IPS-15b (cell line): ENCODE results near the gene TRIOBP.
"Not testable (repeated sequence)": the region's sequence is repeated elsewhere in the genome, so short reads cannot be mapped to it uniquely, and the experiment has no call there.

Experiments used
- H3K27me3 ChIP-seq: one replicate; pipeline ENCODE4 v1.6.1; 2013; ENCODE audit warnings: low read length; ENCODE audit not compliant: control insufficient read depth, insufficient read depth
- H3K36me3 ChIP-seq: one replicate; pipeline ENCODE4 v1.6.1; 2013; ENCODE audit warnings: low read length; ENCODE audit not compliant: control insufficient read depth, insufficient read depth
- H3K4me1 ChIP-seq: one replicate; pipeline ENCODE4 v1.6.1; 2013; ENCODE audit warnings: mild to moderate bottlenecking, low read length; ENCODE audit not compliant: control insufficient read depth, insufficient read depth
- H3K4me3 ChIP-seq: one replicate; pipeline ENCODE4 v1.5.1; 2013; ENCODE audit warnings: low read depth, low read length
- H3K9ac ChIP-seq: one replicate; pipeline ENCODE4 v1.6.1; 2013; ENCODE audit warnings: low read depth, mild to moderate bottlenecking, low read length
- H3K9me3 ChIP-seq: one replicate; pipeline ENCODE4 v1.6.1; 2013; ENCODE audit warnings: mild to moderate bottlenecking, low read length; ENCODE audit not compliant: control insufficient read depth, insufficient read depth

Gene TRIOBP

GRCh38 chr22:37684803-37685615 lies 11.8 kb upstream of the TRIOBP start:
- Histone ChIP-seq H3K9me3 (no peaks in the 10 kb centered on the region), H3K27me3 (no peaks in the 10 kb centered on the region), H3K9ac (no peak overlapping the region), H3K4me1 (no peaks in the 10 kb centered on the region), H3K4me3 (no peak overlapping the region), H3K36me3 (peaks cover 14% of the 10 kb centered on the region)

- no peaks in the 10 kb centered on the region for H3K4me1 ChIP-seq
- peak within 1 kb of the TSS; percentile 87 for H3K9ac ChIP-seq
- H3K36me3 ChIP-seq = peaks cover 22% of the 10 kb centered on the region
- H3K9me3 ChIP-seq = no peaks in the 10 kb centered on the region
- H3K27me3 ChIP-seq = no peaks in the 10 kb centered on the region
- H3K4me3 ChIP-seq = peak within 1 kb of the TSS; percentile 73
These were observed 10.6 kb upstream of the TRIOBP start, which contains the start of gene NOL12 for GRCh38 chr22:37686002-37686982. TSS of gene NOL12 (plus strand) at chr22:37686343. CDS start at chr22:37686393, 50 bp downstream.

GRCh38 chr22:37690407-37690806 lies 6.4 kb upstream of the TRIOBP start:
- H3K4me1 ChIP-seq = no peaks in the 10 kb centered on the region
- peaks cover 28% of the 10 kb centered on the region for H3K36me3 ChIP-seq
- no peak overlapping the region for H3K4me3 ChIP-seq

GRCh38 chr22:37690901-37691504 lies 5.8 kb upstream of the TRIOBP start:
- no peaks in the 10 kb centered on the region for H3K4me1 ChIP-seq
- H3K9me3 ChIP-seq = no peaks in the 10 kb centered on the region
- H3K4me3 ChIP-seq = no peak overlapping the region
- H3K27me3 ChIP-seq = no peaks in the 10 kb centered on the region
- peaks cover 28% of the 10 kb centered on the region for H3K36me3 ChIP-seq
- no peak overlapping the region for H3K9ac ChIP-seq

More at GRCh38 chr22:37690407-37690806, 6.4 kb upstream of the TRIOBP start:
- H3K27me3 ChIP-seq = no peaks in the 10 kb centered on the region
- H3K9ac ChIP-seq = no peak overlapping the region
- H3K9me3 ChIP-seq = no peaks in the 10 kb centered on the region

GRCh38 chr22:37692627-37693285 lies 4.1 kb upstream of the TRIOBP start:
- H3K4me1 ChIP-seq = no peaks in the 10 kb centered on the region
- no peaks in the 10 kb centered on the region for H3K27me3 ChIP-seq
- H3K9me3 ChIP-seq = no peaks in the 10 kb centered on the region
- no peak overlapping the region for H3K4me3 ChIP-seq
- H3K36me3 ChIP-seq = peaks cover 28% of the 10 kb centered on the region
- H3K9ac ChIP-seq = no peak overlapping the region

GRCh38 chr22:37694131-37694530 lies 2.7 kb upstream of the TRIOBP start:
- H3K9me3 ChIP-seq, H3K27me3 ChIP-seq, H3K4me3 ChIP-seq, H3K4me1 ChIP-seq, H3K9ac ChIP-seq: not testable (repeated sequence)
- H3K36me3 ChIP-seq = peaks cover 15% of the 10 kb centered on the region

- not testable (repeated sequence) for H3K27me3 ChIP-seq, H3K4me1 ChIP-seq, H3K9me3 ChIP-seq, H3K9ac ChIP-seq, H3K4me3 ChIP-seq
- peaks cover 12% of the 10 kb centered on the region for H3K36me3 ChIP-seq
These were observed 590 bp upstream of the TRIOBP start for GRCh38 chr22:37696260-37696656.

- Histone ChIP-seq H3K9me3 (no peaks in the 10 kb centered on the region), H3K9ac (peak overlapping the region; percentile 49), H3K4me3 (peak overlapping the region; percentile 77), H3K36me3 (peaks cover 9% of the 10 kb centered on the region), H3K27me3 (no peaks in the 10 kb centered on the region), H3K4me1 (no peaks in the 10 kb centered on the region)
These were observed 639 bp downstream of the TRIOBP start for GRCh38 chr22:37697538-37697835.

- no peaks in the 10 kb centered on the region for H3K27me3 ChIP-seq
- H3K4me3 ChIP-seq = no peak overlapping the region
- H3K4me1 ChIP-seq = no peaks in the 10 kb centered on the region
- H3K9ac ChIP-seq = no peak overlapping the region
- H3K9me3 ChIP-seq = no peaks in the 10 kb centered on the region
- peaks cover 13% of the 10 kb centered on the region for H3K36me3 ChIP-seq
These were observed 4.4 kb downstream of the TRIOBP start for GRCh38 chr22:37701141-37701786.

- Histone ChIP-seq H3K4me1 (no peaks in the 10 kb centered on the region), H3K4me3 (no peak overlapping the region), H3K27me3 (no peaks in the 10 kb centered on the region), H3K36me3 (peaks cover 15% of the 10 kb centered on the region), H3K9me3 (no peaks in the 10 kb centered on the region), H3K9ac (no peak overlapping the region)
These were observed 7.1 kb downstream of the TRIOBP start for GRCh38 chr22:37703906-37704305.

GRCh38 chr22:37704645-37705044 lies 7.8 kb downstream of the TRIOBP start:
- Histone ChIP-seq H3K9me3 (no peaks in the 10 kb centered on the region), H3K27me3 (no peaks in the 10 kb centered on the region), H3K4me3 (no peak overlapping the region), H3K4me1 (no peaks in the 10 kb centered on the region), H3K9ac (no peak overlapping the region), H3K36me3 (peaks cover 17% of the 10 kb centered on the region)
